ENCODE results near the gene PHF5A.
A peak's percentile ranks its signal among the peaks of the same experiment; 100 is the strongest.

The PHF5A gene
- total RNA-seq, result 25.8 to 42.2 reads per million in 2 donors

DNA sequence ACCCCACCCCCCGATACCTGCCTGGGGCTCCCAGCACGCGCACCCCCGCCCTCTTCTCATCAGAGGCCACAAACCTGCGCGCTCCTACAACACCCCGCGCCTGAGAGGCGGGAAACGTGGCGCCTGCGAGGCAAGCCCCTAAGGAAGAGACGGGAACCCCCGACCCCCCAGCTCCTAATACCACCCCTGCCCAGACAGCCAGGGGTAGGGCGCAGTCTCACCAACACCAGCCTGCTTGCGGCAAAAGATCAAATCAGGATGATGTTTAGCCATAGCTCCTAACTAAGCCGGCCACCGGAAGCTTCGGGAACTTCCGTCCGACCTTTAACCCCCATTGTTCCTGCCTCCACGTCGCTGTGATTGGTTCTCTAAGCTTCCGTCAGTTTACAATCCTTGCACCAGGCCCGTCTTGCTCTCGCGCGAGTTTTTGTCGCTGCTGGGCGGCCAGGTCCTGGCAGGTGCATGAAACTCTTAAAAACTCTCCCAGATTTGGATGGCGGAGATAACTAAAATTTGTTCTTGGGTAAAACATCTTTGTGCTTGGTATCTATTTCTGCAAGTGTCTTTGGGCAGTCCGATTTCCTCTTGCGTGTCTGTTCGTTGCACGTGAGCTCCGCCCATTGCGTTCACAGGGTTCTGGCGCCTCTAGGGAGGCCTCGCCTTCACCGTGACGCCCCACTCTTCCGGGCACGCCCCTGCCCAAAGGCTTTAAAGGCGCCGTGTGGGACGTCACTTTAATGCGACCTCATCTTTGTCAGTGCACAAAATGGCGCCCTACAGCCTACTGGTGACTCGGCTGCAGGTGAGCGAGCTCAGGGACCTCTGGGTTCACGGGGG, at the start of gene PHF5A, which contains the start of gene ACO2:
Gene PHF5A, minus strand, starts transcription at position 312 of the 837 bp plus-strand sequence. Its CDS starts 39 bp downstream, at position 273.
Gene ACO2, plus strand, starts transcription at position 737 of the 837 bp plus-strand sequence. Its CDS starts 30 bp downstream, at position 767.
- peak; percentile 98 for DNase-seq

- no peak for DNase-seq
These were observed 49.5 kb upstream of the PHF5A start for GRCh38 chr22:41518048-41518347.

GRCh38 chr22:41517172-41518047, 48.9 kb upstream of the PHF5A start:
- peak; percentile 31 for DNase-seq

DNA sequence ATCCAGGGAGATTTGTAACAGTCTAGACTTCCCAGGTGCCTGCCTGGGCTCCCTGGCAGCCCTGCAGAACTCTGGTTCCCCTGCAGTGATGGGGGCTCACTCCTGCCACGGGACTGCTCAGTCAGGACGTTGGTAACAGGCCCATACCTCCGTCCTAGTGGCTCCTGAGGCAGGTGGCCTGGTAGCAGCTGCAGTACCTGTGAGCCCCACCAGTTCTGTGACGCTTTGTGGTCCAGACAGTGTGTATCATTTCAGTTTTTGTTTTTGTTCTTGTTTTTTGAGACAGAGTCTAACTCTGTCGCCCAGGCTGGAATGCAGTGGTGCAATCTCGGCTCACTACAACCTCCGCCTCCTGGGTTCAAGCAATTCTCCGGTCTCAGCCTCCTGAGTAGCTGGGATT, 48.0 kb upstream of the PHF5A start:
- no peak for DNase-seq

DNA sequence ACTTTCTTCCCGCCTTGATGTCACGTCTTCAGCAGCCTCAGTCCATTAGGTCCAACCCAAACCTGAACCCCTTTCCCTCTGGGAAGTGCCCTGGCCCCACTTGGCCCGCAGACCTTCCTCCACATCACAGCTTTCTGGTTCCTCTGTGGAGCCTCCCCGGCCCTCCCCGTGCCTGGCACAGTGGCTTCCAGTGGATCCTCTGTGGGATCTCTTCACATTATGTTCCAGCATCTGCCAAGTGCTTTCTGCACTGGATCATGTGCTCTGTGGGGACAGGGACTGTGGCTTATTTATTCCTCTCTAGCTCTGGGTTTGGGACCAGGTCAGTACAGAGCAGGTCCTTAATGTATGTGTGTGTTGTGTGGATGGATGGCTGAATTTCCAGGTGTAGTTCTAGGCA, 44.9 kb upstream of the PHF5A start:
- no peak for DNase-seq

DNA sequence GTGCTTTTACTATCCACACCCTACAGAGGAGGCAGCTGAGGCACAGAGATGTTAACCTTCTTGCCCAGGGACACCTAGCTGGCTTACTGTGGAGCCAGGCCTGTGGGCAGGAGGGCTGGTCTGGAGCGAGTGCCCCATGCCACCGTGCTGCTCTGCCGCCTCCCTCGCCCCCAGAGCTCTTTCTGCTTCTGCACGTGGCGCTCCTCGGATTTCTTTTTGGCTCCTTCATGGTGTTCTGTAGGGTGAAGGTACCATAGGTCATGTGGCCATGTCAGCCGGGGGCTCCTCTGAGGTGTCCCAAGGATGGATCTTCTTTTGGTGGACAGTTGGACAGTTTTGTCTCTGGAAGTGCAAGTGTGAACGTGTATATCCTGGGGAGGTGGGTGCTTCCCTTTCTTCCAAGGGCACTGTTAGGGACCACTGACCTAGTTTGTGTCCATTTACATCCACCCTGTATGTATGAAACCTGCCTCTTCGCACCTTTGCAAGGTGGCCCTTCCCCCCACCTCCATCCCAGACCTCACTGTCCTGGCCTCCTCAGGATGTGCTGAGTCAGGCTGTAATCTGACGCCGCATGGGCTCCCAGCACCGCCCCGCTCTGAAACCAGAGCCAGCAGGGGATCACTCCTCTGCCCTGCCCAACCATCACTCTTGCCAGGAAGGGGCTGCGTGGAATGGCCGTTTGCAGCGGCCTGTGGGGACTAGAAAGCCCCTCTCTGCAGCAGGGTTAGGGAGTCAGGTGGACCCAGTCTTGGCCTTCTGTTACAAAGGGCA, 44.1 kb upstream of the PHF5A start:
- no peak for DNase-seq

- DNase-seq, result no peak
These were observed 43.1 kb upstream of the PHF5A start for GRCh38 chr22:41511521-41511968.

- no peak for DNase-seq
These were observed 40.3 kb upstream of the PHF5A start for GRCh38 chr22:41508770-41509170.

DNA sequence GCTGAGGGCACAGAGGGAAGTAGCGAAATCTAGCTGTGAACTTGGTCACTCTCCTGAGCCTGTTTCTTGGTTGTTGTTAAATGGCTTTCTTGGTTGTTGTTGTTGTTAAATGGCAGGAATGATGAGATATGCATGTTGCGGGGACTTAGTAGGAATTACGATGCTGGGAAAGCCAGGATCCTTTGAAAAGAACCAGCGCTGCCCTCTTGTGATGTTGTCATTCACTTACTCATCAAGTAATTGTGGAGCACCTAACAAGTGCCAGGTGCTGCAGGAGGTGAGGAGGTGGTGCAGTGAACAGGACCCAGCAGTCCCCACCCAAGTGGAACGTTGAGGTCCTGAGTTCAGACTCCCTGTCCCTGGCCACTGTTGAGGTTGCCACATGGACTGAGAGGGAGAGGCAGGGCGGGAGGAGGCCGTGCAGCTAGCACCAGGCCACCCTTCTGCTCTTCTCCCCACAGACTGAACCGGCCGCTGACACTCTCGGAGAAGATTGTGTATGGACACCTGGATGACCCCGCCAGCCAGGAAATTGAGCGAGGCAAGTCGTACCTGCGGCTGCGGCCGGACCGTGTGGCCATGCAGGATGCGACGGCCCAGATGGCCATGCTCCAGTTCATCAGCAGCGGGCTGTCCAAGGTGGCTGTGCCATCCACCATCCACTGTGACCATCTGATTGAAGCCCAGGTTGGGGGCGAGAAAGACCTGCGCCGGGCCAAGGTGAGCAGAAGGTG, 39.0 kb upstream of the PHF5A start:
- DNase-seq, result no peak

GRCh38 chr22:41505511-41506220, 37.2 kb upstream of the PHF5A start:
- no peak for DNase-seq

DNA sequence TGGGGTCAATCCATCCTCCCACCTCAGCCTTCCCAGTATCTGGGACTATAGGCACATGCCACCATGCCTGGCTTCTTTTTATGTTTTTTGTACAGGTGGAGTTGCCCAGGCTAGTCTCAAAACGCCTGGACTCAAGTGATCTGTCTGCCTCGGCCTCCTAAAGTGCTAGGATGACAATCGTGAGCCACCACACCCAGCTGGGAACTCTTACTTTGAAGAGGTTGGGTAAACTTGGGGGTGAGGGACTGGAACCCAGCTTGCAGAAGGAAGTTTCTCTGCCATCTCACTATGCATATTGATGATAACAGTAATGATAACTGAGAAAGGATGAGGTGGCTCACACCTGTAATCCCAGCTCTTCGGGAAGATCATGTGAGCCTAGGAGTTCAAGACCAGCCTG, 36.3 kb upstream of the PHF5A start:
- no peak for DNase-seq

DNA sequence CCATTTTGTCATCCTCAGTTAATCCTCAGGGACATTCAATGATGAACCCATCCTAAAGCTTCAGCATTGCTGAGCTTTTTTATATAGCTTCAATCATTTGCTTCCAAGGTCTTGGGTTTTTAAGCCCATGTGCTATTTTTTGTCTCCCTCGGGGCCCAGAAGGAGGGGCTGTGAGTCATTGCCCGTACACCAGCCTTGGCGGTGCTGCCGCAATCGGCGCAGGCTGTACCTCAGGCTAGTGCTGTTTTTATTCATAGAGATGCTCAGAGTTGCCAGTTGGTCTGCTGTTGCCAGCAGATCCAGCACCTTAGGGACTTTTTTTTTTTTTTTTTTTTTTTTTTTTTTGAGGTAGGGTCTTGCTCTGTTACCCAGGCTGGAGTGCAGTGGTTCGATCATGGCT, 35.9 kb upstream of the PHF5A start:
- DNase-seq, result no peak

GRCh38 chr22:41501209-41501608, 32.7 kb upstream of the PHF5A start:
- no peak for DNase-seq

DNA sequence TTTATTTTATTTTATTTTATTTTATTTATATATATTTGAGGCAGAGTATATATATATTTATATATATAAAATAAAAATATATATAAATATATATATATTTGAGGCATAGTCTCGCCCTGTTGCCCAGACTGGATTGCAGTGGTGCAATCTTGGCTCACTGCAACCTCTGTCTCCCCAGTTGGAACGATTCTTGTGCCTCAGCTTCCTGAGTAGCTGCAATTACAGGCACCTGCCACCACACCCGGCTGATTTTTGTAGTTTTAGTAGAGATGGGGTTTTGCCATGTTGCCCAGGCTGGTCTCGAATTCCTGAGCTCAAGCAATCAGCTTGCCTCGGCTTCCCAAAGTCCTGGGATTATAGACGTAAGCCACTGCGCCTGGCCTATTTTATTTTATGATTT, 31.8 kb upstream of the PHF5A start:
- no peak for DNase-seq

DNA sequence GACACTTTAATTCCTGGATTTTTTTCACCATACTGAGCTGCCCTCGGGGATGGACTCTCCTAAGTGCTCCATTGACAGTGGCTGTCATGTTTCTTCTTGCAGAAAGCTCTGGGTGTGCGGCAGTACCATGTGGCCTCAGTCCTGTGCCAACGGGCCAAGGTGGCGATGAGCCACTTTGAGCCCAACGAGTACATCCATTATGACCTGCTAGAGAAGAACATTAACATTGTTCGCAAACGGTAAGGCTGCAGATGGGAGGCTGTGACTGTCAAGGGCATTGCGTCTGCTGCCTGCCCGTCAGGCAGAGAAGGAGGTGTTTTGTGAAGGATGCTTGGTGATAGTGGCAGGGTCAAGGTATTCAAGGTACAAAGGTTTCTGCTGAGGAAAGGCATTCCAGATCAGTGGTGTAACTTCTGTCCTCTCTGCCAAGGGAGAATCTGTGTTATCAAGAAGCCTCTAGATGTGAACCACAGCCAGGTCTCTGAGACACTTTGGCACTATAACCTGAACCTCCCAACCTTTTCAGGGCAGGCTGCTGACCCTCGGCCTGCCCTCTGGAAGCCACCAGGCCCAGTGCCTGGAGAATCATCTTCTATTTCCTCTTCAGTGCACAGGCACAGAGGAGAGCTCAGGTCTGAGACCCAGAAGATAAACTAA, 31.3 kb upstream of the PHF5A start:
- no peak for DNase-seq

DNA sequence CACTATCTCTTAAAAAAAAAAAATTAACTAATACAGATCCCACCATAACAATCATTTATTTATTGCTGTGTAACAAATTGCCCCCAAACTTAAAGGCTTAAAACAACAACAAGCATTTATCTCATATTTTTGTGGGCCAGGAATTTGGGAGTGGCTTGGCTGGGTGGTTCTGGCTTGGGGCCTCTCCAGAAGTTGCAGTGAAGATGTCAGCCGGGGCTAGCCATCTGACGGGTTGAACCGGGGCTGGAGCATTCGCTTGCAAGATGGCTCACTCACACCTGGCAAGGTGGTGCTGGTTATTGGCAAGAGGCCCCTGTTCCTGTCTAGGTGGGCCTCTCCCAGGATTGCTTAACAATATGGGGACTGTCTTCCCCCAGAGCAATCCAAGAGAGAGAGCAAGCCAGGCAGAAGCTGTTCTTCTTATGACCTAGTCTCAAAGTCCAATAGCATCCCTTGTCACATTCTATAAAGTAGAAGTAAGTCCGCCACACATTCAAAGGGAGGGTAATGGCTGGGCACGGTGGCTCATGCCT, 29.9 kb upstream of the PHF5A start:
- DNase-seq, result no peak

- DNase-seq, result no peak
These were observed 23.0 kb upstream of the PHF5A start for GRCh38 chr22:41491374-41492100.

GRCh38 chr22:41488596-41489385, 20.3 kb upstream of the PHF5A start:
- DNase-seq, result no peak

DNA sequence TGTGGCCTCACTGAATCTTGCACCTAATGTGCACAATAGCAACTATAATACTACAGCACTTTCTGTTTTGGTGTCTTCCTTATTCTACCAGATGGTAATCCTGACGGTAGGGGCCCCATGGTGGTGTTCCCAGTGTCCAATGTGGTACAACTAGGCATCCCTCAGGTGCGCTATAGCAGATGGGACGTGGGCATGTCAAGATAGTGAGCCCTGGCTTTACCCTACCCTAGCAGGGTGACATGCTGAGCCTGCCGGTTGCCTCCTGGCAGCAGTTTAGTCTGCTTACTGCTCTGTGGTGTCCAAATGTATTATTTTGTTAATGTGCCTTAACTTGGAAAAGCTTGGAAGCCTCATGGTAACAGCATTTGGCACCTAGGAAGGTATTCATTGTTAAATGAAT, 19.6 kb upstream of the PHF5A start:
- DNase-seq, result no peak

Data from T-helper 9 cell (primary cell).